Activated CD4-positive, alpha-beta T cell treated with anti-CD3 and anti-CD28 coated beads for 36 hours (primary cell): ENCODE data around the gene STK32A. TPM values are rescaled to one million over a fixed set of nuclear protein-coding genes. Genes with fewer than 3 reads are reported as not detected.

Experiments used
- ATAC-seq: fragments of 200-7000 bp; cut with Tn5 transposase; one replicate; pipeline ENCODE4 v1.10.0; 2021; ENCODE audit warnings: mild to moderate bottlenecking, moderate library complexity
- CTCF ChIA-PET: fragments of 350-600 bp; sonication (Branson Sonifier 250); formaldehyde crosslinking; loops from one replicate; lab custom pipeline; 2021; ENCODE audit warnings: antibody characterized with exemption; lab: Charles Lee
- POLR2A ChIA-PET: fragments of 350-600 bp; sonication (Branson Sonifier 250); formaldehyde crosslinking; loops from one replicate; lab custom pipeline; 2021; ENCODE audit warnings: antibody characterized with exemption, inconsistent platforms; lab: Charles Lee
- DNase-seq: peaks from one replicate; pipeline ENCODE4 v3.0.0-alpha.2; 2020
- H3K27ac Mint-ChIP-seq: one replicate; pipeline ENCODE4 v1.8.0; 2021; ENCODE audit warnings: mixed read lengths
- H3K27me3 Mint-ChIP-seq: one replicate; pipeline ENCODE4 v1.8.0; 2021; ENCODE audit warnings: mixed read lengths
- H3K36me3 Mint-ChIP-seq: one replicate; pipeline ENCODE4 v1.8.0; 2021; ENCODE audit warnings: low read depth, mixed read lengths
- H3K4me1 Mint-ChIP-seq: one replicate; pipeline ENCODE4 v1.8.0; 2021; ENCODE audit warnings: mixed read lengths
- H3K4me3 Mint-ChIP-seq: one replicate; pipeline ENCODE4 v1.8.0; 2021; ENCODE audit warnings: mild to moderate bottlenecking, moderate library complexity, mixed read lengths
- H3K9me3 Mint-ChIP-seq: one replicate; pipeline ENCODE4 v1.8.0; 2021; ENCODE audit warnings: low read depth, mixed read lengths
- intact Hi-C, 2 experiments: fragments of 100-400 bp; cut with DNase I in 1 of 2; cut with micrococcal nuclease in 1 of 2; formaldehyde crosslinking; loops; one replicate each; pipeline versions ENCODE4 v1.14.2 to v1.15.1; 2022 to 2024; cut with DNase I, micrococcal nuclease
- total RNA-seq, 2 experiments: library from RNA; stranded (reverse); gene quantifications; one replicate each; pipeline ENCODE4 v1.2.3, GENCODE V29; 2021

Gene STK32A
- total RNA-seq, 2 experiments from 2014 or later = not detected

DNA sequence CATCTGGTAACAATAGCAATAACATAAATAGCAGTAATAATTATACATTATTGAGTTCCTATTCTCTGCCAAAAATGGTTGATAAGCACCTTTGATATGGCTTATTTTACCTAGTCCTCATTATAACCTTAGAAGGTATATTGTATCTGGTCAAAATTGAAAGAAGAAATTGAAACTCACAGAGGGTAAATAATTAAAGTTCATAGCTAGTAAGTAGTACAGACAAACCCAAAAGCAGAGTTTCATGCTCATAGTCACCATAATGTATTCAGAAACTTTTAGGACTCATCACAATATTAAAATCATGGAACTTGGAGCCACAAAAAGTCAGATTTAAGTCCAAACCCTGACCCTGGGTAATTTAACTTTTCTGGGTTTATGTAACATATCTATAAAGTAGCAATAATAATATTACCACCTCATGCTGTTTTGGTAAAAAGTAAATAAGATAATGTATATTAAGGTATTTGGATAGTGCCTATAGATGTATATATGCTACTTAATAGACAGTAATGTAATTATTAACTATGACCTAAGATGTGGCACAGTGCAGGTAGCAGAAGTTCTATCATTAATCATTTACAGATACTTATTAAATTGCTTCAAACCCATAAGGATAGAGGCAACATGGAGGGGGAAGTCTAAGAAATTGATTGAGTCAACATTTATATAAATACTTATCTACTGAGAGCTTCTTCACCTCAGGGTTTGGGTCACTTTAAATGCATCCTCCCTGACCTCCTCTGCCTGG lies 32.4 kb downstream of the STK32A start:
- no peaks in the 10 kb centered on the region for H3K4me1 Mint-ChIP-seq
- peaks cover 2% of the 10 kb centered on the region for H3K9me3 Mint-ChIP-seq
- no peak for DNase-seq
- POLR2A ChIA-PET = no interaction called here
- H3K36me3 Mint-ChIP-seq = no peaks in the 10 kb centered on the region
- H3K4me3 Mint-ChIP-seq = no peak overlapping the region
- H3K27ac Mint-ChIP-seq = no peak overlapping the region
- H3K27me3 Mint-ChIP-seq = peaks cover 3% of the 10 kb centered on the region
- CTCF ChIA-PET = no interaction called here
- no peak for ATAC-seq
- intact Hi-C loops = no loop called here

GRCh38 chr5:147276497-147276896 lies 41.7 kb downstream of the STK32A start:
- H3K36me3 Mint-ChIP-seq = no peaks in the 10 kb centered on the region
- H3K4me1 Mint-ChIP-seq = no peaks in the 10 kb centered on the region
- CTCF ChIA-PET = interaction anchor here (1.3 kb wide), 1 partner anchor 104 kb away, joined by 3 read pairs; no protein-coding TSS in a partner anchor
- H3K27me3 Mint-ChIP-seq = peaks cover 2% of the 10 kb centered on the region
- intact Hi-C loops = no loop called here
- POLR2A ChIA-PET = no interaction called here
- no peak overlapping the region for H3K27ac Mint-ChIP-seq
- ATAC-seq (no peak), DNase-seq (no peak)
- no peak overlapping the region for H3K4me3 Mint-ChIP-seq
- H3K9me3 Mint-ChIP-seq = peaks cover 2% of the 10 kb centered on the region

- intact Hi-C loops = no loop called here
- Mint-ChIP-seq H3K27me3 (no peaks in the 10 kb centered on the region), H3K4me1 (no peaks in the 10 kb centered on the region)
Observed at GRCh38 chr5:147286296-147286695, 51.5 kb downstream of the STK32A start.

DNA sequence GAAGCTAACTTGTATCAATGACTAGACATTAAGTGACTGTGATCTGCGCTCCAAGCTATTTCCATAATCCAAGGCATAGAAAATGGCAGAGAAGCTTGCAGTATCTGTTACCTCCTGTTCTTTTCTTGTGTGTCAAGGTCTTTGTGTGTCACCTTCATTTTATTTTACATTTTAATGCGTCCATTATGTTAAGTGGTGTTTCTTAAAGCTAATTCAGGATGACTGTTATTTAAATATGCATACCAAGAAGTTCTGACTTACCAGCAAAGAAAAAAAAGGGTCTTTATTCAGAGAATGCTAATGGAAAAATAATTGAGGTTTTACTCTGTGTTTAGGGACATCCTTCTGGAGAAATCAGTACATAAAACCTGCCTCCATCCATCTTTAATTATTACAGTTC lies 52.3 kb downstream of the STK32A start:
- no peak overlapping the region for H3K27ac Mint-ChIP-seq
- ATAC-seq = no peak
- intact Hi-C loops = no loop called here
- no peak overlapping the region for H3K4me3 Mint-ChIP-seq
- no peaks in the 10 kb centered on the region for H3K27me3 Mint-ChIP-seq
- no peak for DNase-seq
- ChIA-PET POLR2A (no interaction called here), CTCF (interaction anchor here (0.7 kb wide), 2 partner anchors 9 to 486 kb away, joined by 3 read pairs; no protein-coding TSS in a partner anchor)
- H3K4me1 Mint-ChIP-seq = no peaks in the 10 kb centered on the region
- H3K36me3 Mint-ChIP-seq = no peaks in the 10 kb centered on the region
- peaks cover 5% of the 10 kb centered on the region for H3K9me3 Mint-ChIP-seq

More at GRCh38 chr5:147286296-147286695, 51.5 kb downstream of the STK32A start:
- no peak overlapping the region for H3K27ac Mint-ChIP-seq
- POLR2A ChIA-PET = no interaction called here
- no peak for DNase-seq
- peaks cover 5% of the 10 kb centered on the region for H3K9me3 Mint-ChIP-seq
- H3K4me3 Mint-ChIP-seq = no peak overlapping the region
- no peaks in the 10 kb centered on the region for H3K36me3 Mint-ChIP-seq
- CTCF ChIA-PET = no interaction called here
- ATAC-seq = no peak

DNA sequence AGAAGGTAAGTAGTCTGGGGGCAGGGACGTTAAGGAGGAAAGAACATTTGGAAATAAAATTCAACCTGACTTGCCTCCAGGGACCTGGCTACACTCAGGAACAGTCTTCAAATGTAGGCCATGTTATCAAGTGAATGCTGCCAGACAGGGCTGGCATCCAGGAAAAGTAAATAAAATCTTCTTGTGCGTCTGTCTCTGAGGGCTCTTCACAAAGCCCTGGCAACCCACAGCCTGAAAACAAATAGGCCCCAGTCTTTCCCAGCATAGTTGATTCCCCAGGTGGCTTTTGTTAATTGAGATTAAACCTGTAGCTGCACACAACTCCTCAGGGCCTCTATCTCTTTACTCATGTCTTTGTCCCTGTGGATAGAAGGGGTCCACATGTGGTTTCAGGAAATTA lies 55.4 kb downstream of the STK32A start:
- POLR2A ChIA-PET = no interaction called here
- ATAC-seq = no peak
- CTCF ChIA-PET = no interaction called here
- Mint-ChIP-seq H3K36me3 (no peaks in the 10 kb centered on the region), H3K27me3 (no peaks in the 10 kb centered on the region), H3K4me1 (no peaks in the 10 kb centered on the region), H3K27ac (no peak overlapping the region), H3K9me3 (peaks cover 4% of the 10 kb centered on the region), H3K4me3 (no peak overlapping the region)
- intact Hi-C loops = no loop called here
- no peak for DNase-seq

GRCh38 chr5:147303251-147303650 lies 68.4 kb downstream of the STK32A start:
- H3K4me1 Mint-ChIP-seq = no peaks in the 10 kb centered on the region
- ATAC-seq (no peak), DNase-seq (no peak)
- intact Hi-C loops = no loop called here
- H3K27ac Mint-ChIP-seq = no peak overlapping the region
- H3K4me3 Mint-ChIP-seq = no peak overlapping the region
- no peaks in the 10 kb centered on the region for H3K36me3 Mint-ChIP-seq
- ChIA-PET CTCF (no interaction called here), POLR2A (no interaction called here)
- no peaks in the 10 kb centered on the region for H3K27me3 Mint-ChIP-seq
- peaks cover 2% of the 10 kb centered on the region for H3K9me3 Mint-ChIP-seq

DNA sequence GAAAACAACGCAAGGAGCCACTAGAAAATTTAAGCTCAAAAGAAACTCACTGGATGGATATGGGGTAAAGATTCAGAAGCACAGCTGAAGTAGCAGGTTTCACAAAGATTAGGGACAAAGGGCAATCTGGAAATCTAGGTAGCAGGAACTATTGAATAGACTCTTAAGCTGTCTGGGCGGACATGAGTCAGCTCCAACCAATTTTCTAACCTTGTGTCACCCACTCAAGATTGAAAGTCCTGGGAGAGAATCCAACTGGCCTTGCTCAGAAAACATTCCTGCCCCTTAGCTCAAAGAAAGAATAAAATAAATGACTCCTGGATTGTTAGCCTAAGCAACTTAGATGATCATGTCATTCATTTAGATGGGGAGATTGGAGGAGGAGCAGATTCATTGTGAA lies 69.2 kb downstream of the STK32A start:
- no peak for DNase-seq
- intact Hi-C loops = no loop called here
- Mint-ChIP-seq H3K27ac (no peak overlapping the region), H3K36me3 (no peaks in the 10 kb centered on the region), H3K4me1 (no peaks in the 10 kb centered on the region), H3K4me3 (no peak overlapping the region), H3K9me3 (peaks cover 2% of the 10 kb centered on the region), H3K27me3 (no peaks in the 10 kb centered on the region)
- no peak for ATAC-seq
- CTCF ChIA-PET = no interaction called here
- POLR2A ChIA-PET = no interaction called here

GRCh38 chr5:147305147-147305546 lies 70.3 kb downstream of the STK32A start:
- POLR2A ChIA-PET = no interaction called here
- H3K4me1 Mint-ChIP-seq = no peaks in the 10 kb centered on the region
- H3K9me3 Mint-ChIP-seq = peaks cover 2% of the 10 kb centered on the region
- ATAC-seq (no peak), DNase-seq (no peak)
- no peaks in the 10 kb centered on the region for H3K36me3 Mint-ChIP-seq
- no peak overlapping the region for H3K4me3 Mint-ChIP-seq
- no peak overlapping the region for H3K27ac Mint-ChIP-seq
- H3K27me3 Mint-ChIP-seq = no peaks in the 10 kb centered on the region
- intact Hi-C loops = no loop called here
- CTCF ChIA-PET = no interaction called here

DNA sequence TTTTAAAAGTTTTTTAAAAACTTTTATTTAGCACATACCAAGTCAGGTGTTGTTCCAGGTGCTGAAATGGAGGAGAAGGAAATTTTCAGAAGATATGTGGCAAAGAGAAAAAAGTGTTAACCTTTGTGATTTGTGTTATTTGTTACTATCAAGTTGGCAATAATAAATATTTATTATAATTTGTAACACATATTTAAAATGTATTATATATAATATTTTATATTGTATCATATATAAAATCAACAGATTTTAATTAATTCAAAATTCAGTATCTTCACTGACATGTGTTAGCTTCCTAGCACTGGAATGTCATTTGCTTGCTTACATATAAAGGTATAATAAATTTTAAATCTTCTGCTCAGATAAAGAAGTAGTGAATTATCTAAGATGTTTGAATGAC lies 71.5 kb downstream of the STK32A start:
- no peaks in the 10 kb centered on the region for H3K27me3 Mint-ChIP-seq
- no peaks in the 10 kb centered on the region for H3K36me3 Mint-ChIP-seq
- no peak overlapping the region for H3K4me3 Mint-ChIP-seq
- intact Hi-C loops = no loop called here
- H3K27ac Mint-ChIP-seq = no peak overlapping the region
- H3K4me1 Mint-ChIP-seq = no peaks in the 10 kb centered on the region
- ChIA-PET POLR2A (no interaction called here), CTCF (no interaction called here)
- peaks cover 2% of the 10 kb centered on the region for H3K9me3 Mint-ChIP-seq
- ATAC-seq = no peak
- DNase-seq = no peak

DNA sequence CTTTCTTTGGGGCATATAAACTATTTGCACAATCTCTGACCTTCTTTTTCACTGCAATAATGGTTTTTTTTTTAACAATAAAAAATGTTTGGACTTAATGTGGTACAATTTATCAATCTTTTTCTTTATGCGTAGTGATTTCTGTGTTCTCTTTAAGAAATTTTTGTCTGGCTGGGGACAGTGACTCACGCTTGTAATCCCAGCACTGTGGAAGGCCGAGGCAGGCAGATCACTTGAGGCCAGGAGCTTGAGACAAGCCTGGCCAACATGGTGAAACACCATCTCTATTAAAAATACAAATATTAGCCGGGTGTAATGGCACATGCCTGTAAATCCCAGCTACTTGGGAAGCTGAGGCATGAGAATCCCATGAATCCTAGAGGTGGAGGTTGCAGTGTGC lies 72.3 kb downstream of the STK32A start:
- Mint-ChIP-seq H3K4me1 (no peaks in the 10 kb centered on the region), H3K4me3 (no peak overlapping the region), H3K9me3 (peaks cover 2% of the 10 kb centered on the region), H3K27ac (no peak overlapping the region), H3K27me3 (no peaks in the 10 kb centered on the region), H3K36me3 (no peaks in the 10 kb centered on the region)
- intact Hi-C loops = no loop called here
- ChIA-PET CTCF (interaction anchor here (0.7 kb wide), 1 partner anchor 554 kb away, joined by 3 read pairs; no protein-coding TSS in a partner anchor), POLR2A (interaction anchor here (0.6 kb wide), 1 partner anchor 115 kb away, joined by 3 read pairs; no protein-coding TSS in a partner anchor)
- DNase-seq (no peak), ATAC-seq (no peak)

GRCh38 chr5:147309621-147310020 lies 74.8 kb downstream of the STK32A start:
- intact Hi-C loops = no loop called here
- Mint-ChIP-seq H3K27me3 (no peaks in the 10 kb centered on the region), H3K4me3 (no peak overlapping the region), H3K9me3 (no peaks in the 10 kb centered on the region), H3K4me1 (no peaks in the 10 kb centered on the region), H3K36me3 (no peaks in the 10 kb centered on the region), H3K27ac (no peak overlapping the region)
- ChIA-PET POLR2A (no interaction called here), CTCF (no interaction called here)
- ATAC-seq (no peak), DNase-seq (no peak)

GRCh38 chr5:147310059-147310704 lies 75.4 kb downstream of the STK32A start:
- H3K27ac Mint-ChIP-seq = no peak overlapping the region
- H3K36me3 Mint-ChIP-seq = no peaks in the 10 kb centered on the region
- H3K4me1 Mint-ChIP-seq = no peaks in the 10 kb centered on the region
- H3K27me3 Mint-ChIP-seq = no peaks in the 10 kb centered on the region
- H3K4me3 Mint-ChIP-seq = no peak overlapping the region
- DNase-seq (no peak), ATAC-seq (no peak)
- POLR2A ChIA-PET = no interaction called here
- CTCF ChIA-PET = no interaction called here
- intact Hi-C loops = no loop called here
- no peaks in the 10 kb centered on the region for H3K9me3 Mint-ChIP-seq
